HG03571 (cell line): ENCODE data around the gene SLC22A15.
"Not testable (repeated sequence)": the region's sequence is repeated elsewhere in the genome, so short reads cannot be mapped to it uniquely, and the experiment has no call there.

ENCODE experiments used
- ATAC-seq: cut with Tn5 transposase; IDR thresholded peaks from one replicate; pipeline ENCODE4 v1.9.1; 2021; ENCODE audit not compliant: unreplicated experiment

The SLC22A15 gene

DNA sequence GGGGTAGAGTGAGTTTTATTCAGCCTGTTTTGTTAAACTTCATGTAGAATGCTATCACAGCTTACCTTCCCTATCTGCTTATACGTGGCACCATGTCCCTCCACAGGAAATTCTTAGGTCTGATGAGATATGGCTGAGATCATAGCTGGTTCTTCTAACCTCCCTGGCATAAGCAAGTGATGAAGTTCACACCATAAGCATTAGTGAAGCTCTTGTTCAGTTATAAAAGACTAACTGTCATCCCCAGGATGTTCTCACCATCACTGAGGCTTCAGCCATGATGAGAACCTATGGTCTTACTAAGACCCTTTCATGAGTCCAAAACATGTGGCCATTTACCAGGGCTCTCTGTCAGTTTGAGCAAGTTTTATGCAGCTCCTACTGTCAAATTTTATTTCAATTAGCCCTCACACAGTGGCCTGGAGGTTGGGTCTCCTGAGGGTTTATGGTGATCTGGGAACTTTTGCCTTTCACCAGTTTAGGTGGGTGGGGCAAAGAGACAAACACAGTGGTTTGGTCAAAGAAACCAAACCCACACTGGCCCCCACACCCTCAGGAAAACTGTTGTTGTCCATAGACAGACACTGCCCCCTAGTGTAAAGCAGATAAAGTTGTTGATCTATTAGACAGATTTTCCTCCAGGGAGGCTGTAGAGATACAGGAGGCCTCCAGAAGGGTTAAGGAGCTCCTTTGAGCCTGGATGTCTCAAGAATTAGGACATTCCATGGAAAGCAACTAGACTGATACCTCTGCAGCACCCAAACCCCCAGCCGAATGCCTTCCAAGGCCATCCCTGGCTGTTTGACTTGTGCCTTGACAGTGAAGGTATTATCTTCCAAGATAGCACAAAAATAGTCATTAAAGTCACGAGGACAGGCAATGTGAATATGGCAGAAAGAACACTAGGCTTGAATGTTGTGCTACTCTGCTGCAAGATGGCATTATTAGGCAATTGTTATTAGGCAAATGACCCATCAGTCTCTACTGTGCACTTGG lies 5.0 kb downstream of the SLC22A15 start:
- no peak for ATAC-seq

DNA sequence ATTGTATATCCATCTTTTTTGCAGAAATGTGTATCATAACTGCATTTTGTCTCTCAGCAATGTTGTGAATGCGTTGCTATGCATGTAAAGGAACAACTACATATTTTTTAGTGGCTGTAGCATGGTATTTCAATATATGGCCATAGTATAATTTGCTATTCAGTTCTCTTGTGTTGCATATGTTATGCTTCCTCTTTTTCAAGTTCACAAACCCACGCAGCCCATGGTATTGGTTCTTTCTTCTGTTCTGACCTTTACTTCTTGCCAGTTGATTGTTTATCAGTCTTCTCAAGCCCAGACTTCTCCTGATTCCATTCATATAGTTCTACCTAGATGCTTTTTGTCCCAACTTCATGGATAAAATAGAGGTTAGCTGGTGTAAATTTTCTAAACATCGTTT lies 6.1 kb downstream of the SLC22A15 start:
- no peak for ATAC-seq

DNA sequence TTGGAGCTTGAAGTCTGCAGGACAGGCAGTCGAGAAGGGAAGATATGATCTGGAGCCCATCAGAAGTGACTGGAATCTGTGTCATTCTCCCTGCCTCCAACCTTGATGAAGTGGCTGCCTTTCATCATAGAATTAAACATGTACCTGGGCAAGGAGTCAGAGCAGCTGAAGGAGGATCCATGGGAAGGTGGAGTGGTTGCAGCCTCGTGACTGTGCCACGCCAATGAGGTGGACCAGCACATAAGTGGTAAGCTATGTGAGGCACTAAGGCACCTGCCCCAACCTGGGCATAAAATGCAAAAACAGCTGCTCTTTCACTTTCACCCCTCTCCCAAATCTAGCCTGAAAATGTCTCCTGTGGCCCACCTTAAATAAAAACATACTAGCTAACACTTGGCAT lies 7.3 kb downstream of the SLC22A15 start:
- no peak for ATAC-seq

DNA sequence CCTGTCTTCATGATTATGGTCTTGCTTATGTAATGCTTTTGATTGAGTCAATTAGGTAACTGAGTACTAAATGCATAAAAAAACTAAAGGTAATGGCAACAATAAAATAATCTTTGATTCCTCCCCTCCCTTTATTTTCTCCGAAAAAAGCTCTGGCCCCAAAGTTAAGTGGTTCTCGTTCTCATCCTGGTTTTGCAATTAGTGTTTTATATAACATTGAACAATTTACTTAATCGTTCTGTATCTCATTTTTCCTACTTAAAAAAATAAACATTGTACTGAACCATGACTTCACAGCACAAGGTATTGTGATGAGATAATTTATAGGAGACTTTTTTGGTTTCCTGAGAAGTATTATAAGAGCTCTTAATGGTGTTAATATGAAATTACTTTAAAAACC lies 11.3 kb downstream of the SLC22A15 start:
- no peak for ATAC-seq

DNA sequence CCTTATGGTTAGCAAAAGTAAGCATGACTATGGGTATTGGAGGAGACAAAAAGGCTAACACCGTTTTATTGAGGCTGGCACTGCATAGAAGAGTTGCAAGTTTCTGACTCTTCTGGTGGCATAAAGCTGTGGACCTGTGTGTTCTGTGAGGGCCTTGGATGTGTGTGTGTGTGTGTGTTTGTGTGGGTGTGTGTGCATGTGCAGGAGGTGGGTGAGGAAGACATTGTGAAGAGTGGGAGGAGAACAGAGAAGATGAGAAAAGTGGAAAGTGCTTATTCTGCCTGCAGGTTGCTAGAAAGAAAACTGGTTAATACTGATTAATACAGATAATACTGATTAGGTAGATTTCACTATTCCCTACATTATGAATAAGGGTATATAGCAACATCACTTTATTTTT lies 12.6 kb downstream of the SLC22A15 start:
- ATAC-seq = no peak

DNA sequence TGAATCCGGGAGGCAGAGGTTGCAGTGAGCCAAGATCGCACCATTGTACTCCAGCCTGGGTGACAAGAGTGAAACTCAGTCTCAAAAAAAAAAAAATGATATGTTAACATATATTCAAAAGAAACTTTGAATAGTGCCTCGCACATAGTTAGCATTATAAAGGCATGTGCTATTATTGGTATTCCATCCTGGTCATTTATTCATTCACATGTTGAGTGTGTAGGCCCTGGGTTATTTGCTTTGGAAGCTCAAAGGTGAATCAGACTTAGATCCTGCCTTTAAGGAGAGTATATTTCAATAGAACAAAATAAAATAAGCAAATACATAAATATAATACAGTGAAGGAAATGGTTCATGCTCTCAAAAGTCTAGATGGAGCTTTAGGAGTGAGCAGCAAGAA lies 13.4 kb downstream of the SLC22A15 start:
- no peak for ATAC-seq

DNA sequence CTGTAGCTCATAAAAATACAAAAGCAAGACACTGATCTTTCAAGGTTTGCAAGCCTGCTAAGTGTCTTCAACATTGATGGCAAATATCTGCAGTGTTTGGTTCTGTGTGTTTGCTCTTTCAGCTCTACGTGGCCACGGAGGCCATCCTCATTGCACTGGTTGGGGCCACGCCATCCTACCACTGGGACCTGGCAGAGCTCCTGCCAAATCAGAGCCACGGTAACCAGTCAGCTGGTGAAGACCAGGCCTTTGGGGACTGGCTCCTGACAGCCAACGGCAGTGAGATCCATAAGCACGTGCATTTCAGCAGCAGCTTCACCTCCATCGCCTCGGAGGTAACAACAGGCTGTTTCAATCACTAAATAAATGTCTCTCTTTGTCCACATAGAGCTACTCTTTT lies 15.6 kb downstream of the SLC22A15 start:
- ATAC-seq = no peak

DNA sequence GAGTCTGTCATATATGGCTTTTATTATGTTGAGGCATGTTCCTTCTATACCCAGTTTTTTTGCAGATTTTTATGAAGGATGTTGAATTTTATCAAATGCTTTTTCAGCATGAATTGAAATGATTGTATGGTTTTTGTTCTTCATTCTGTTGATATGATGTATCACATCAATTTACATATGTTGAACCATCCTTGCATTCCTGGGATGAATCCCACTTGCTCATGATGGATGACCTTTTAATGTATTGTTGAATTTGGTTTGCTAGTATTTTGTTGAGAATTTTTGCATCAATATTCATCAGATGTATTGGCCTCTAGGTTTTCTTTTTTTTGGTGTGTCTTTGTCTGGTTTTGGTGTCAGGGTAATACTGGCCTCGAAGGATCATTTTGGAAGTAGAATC lies 21.6 kb downstream of the SLC22A15 start:
- ATAC-seq = not testable (repeated sequence)

DNA sequence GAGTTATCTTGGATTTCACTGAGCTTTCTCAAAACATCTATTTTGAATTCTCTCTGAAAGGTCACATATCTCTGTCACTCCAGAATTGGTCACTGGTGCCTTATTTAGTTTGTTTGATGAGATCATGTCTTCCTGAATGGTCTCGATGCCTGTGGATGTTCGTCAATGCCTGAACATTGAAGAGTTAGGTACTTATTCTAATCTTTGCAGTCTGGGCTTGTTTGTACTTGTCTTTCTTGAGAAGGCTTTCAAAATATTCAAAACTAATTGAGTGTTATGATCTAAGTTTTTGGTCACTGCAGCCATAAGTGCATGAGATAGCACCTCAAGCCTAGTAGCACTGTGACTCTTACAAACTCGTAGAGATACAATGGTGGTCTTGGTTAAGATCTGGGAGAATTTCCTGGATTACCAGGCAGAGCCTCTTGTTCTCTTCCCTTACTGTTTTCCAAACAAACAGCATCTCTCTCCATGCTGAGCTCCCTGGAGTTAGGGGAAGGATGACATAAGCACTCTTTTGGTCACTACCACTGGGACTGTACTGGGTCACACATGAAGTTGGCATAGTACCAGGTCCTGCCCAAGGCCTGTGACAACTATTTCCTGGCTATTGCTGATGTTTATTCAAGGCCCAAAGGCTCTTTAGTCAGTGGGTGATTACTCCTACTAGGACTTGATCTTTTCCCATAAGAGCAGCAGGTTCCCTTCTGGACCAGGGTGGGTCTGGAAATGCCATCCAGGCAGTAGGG lies 25.6 kb downstream of the SLC22A15 start:
- no peak for ATAC-seq

DNA sequence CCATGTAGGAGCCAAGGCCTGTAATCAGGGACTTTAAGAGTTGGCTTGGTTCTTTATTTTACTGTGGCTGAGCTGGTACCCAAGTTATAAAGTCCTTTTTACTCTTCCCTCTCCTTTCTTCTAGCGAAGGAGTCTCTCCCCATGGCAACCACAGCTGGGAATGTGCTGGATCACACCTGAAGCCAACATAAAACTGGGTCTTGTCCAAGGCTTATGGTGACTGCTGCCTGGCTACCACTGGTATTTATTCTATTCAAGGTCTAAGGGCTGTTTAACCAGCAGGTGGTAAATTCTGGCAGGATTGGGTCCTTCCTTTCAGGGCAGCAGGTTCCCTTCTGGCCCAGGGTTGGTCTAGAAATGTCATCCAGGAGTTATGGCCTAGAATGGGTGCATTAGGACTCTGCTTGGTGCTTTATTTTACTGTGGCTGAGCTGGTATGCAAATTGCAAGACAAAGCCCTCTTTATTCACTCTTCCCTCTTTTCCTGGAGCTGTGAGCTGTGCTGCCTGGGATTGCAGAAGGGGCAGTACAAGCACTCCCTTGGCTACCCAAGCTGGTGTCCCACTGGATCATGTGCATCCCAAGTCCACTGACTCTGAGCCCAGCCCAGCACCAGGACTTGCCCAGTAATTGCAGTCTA lies 26.6 kb downstream of the SLC22A15 start:
- no peak for ATAC-seq

DNA sequence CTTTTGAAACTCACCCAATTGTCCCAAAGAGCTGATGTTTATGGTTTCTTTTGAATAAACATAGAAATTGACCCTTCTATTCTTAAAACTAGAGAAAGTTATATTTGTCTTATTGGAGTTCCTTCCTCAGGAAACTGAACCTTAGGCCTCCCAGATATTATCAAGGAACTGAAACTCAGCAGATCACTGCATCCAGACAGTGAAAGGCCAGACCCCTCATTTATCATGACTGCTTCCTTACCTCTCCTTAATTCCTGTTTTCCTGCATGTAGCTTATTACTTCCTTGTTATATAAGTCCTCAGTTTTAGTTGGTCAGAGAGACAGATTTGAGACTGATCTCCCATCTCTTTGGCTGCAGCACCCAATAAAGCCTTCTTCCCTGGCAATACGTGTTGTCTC lies 27.5 kb downstream of the SLC22A15 start:
- no peak for ATAC-seq

DNA sequence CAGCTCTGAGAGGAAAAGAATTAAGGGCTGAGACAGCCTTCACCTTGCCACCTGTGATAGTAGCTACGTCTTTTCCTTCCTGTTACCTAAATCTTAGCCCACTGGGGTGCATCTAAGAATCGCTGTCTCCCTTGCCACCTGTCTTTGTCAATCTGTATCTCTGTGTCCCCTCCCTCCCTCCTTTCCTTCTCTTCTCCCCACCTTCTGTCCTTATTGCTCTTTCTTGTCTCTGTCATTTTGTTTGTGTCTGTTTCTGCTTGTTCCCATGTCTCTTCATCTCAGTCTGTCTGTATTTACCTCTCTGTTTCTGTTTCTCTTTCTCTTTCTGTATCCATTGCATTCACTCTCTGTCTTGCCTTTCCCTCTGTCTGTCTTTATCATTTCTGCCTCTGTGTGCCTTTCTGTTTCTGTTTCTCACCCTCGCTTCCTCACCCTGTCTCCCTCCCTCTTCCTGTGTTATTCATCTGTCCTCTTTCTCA lies 30.2 kb downstream of the SLC22A15 start:
- peak; percentile 92 for ATAC-seq

DNA sequence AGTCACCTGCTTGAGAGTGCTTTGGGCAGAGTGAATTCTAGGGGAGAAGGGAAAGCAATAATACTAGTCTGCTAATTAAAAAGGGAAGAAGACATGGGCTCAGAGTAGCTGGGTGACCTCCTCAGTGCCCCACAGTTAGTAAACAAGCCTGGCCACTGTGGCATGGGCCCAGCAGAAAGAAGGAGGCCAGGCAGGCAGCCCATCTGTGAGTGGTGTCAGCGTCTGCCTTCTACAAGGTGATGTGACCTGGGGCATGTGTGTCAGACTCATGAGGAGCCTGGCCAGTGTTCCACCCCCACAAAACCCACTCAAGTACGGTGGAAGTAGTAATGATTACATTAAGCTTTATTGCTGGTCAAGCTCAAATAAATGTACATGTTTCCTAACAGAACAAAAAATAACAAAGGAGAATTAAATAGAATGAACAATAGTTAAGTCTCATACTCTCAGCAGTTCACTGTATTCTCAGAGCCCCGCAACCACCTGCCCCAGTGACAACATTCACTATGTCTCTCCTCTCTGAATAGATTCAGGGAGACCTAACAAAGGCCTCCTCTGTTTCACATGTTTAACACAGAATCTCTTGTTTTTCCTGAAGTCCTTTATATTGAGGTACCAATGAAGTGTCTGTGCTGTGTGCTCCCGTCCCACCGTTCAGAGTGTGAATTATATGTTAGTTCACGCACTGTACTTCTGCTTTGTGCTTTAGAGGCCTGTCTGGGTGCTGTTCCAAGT lies 32.5 kb downstream of the SLC22A15 start:
- ATAC-seq = no peak

DNA sequence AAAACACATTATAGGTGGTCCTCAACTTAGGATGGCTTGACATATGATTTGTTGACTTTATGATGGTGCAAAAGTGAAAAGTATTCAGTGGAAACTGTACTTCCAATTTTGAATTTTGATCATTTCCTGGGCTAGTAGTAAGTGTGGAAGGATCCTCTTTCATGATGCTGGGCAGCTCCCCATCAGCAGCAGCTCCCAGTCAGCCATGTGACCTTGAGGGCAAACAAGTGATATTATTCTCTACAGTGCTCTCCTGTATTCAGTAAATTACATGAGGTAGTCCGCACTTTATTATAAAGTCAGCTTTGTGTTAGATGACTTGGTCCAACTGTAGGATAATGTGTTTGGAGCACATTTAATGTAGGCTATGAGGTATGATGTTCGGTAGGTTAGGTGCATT lies 36.4 kb downstream of the SLC22A15 start:
- no peak for ATAC-seq

DNA sequence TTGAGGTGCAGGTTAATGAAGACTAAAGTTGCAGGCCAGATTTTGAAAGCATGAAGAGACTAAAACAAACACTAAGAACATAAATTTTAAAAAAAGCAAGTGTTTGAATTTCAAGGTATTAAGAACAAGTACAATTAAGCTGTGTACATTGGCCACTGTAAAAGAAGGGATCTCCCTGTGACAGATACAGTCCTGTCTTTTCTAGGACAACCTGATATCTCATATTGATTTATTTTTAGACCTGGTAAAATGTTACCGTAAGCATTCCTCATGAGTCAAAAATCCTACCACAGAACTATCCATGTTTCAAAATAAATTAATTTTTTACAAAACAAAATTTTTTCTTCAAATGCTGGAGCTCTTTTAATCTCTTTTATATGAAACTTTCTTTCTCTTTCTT lies 39.4 kb downstream of the SLC22A15 start:
- no peak for ATAC-seq

DNA sequence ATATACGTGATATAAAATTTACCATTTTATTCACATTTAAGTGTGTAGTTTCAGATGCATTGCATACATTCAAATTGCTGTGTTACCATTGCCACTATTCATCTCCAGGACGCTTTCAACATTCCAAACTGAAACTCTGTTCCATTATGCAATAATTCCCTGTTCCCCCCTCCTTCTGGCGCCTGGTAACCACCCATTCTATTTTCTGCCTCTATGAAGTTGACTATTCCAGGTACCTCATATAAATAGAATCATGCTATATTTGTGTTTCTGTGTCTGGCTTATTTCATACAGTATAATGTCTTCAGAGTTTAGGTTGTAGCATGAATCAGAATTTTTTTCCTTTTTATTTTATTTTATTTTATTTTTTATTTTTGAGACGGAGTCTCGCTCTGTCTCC lies 41.7 kb downstream of the SLC22A15 start:
- ATAC-seq = no peak

DNA sequence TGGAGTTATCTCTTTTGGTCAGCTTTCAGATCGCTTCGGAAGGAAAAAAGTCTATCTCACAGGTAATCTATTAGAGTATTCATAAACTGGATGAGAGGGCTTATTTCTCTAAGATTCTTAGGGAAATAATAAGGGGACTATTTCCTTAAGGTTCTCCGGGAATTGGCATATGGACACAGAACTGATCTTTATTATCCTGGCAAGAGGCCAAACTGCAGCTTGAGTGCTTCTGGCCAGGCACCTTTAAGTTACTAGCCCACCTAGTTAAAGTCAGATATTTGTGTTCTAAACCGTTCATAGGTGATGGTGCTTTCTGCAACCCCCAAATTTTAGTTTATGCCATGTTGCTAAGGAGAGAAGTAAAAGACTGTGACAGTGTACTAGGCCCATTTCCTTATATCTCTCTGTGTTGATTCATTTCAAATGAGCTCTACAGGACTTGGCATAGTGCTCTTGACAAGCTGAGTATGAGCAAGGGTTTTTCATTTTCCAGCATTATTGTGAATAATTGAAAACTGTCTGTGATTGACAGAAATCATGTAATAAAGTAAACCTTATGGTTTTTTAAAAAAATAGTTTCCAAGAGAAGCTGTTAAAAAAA lies 43.4 kb downstream of the SLC22A15 start:
- no peak for ATAC-seq

DNA sequence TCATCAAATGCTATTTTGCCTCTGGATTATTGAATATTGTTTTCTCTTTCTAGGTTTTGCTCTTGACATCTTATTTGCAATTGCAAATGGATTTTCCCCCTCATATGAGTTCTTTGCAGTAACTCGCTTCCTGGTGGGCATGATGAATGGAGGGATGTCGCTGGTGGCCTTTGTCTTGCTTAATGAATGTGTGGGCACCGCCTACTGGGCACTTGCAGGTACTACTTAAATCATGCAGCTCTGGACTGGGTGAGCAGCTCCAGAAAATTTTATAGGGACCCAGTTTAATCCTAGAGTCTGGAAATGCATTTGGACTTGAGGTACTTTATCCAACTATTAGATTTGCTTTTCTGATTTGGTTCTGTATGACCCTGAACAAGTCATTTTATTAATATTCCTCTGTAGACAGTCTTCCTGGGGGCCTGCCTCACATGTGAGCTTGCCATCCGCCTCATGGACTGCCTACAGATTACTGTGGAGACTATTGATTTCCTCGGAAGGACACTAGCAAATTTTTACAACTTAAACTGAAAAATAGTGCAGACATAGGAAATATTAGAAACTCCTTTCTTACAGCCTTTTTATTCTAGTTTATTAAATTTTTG lies 44.5 kb downstream of the SLC22A15 start:
- no peak for ATAC-seq

DNA sequence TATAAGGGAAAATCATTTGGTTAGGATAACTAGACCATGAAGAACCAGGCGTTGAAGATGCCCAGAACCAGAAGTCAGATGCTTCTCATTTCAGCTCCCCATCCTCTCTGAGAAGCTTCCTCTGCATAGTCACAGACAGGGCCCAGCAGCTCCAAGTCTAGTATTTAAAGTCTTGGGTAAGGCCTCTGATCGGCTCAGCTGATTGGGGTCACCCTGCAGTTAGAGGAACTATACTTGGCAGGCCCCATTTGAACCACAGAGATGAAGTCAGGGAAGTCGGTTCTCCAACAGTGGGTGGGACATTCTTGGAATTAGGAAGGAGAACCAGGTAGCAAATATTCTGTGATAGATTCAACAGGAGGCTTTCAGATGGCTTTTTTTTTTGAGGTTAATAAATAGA lies 48.3 kb downstream of the SLC22A15 start:
- no peak for ATAC-seq

DNA sequence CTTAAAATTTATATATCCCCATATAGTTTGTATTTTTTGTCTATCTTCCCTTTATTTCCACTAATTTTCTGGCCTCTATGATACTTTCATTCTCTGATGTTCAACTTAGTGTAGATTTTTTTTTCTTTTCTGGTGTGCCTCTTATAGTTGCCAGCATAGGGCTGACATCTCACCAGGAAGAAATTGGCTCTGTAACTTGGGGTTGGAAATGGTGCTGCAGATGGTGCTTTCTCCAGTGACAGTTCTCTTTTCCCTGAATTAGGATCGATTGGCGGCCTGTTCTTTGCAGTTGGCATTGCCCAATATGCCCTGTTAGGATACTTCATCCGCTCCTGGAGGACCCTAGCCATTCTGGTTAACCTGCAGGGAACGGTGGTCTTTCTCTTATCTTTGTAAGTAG lies 50.3 kb downstream of the SLC22A15 start:
- no peak for ATAC-seq
